Measurements from ENCODE around the gene ABHD16A. TPM values are rescaled to one million over a fixed set of nuclear protein-coding genes. Genes with fewer than 3 reads are reported as not detected.

ABHD16A gene
- total and polyA plus RNA-seq, 2 of the 13 experiments (the other 11 are each of a cell fraction or from before 2014, with no cell fraction given) = 43.5 to 45.4 TPM

GRCh38 chr6:31729979-31730630 lies 27.0 kb upstream of the ABHD16A start (continued):
- TF ChIP-seq ZNF562 (CRISPR knock-in tag; IDR thresholded peaks at IDR 0.05; ENCODE audit: borderline replicate concordance) (no peak), ZBTB3 (CRISPR knock-in tag; IDR thresholded peaks at IDR 0.05; ENCODE audit: borderline replicate concordance, low read depth) (no peak), ZNF549 (CRISPR knock-in tag; IDR thresholded peaks at IDR 0.05) (0 out of 2 replicates have a peak, but pooled peaks have one; percentile 17), JARID2 (CRISPR knock-in tag; IDR thresholded peaks at IDR 0.05; ENCODE audit: insufficient replicate concordance) (no peak), ZNF788 (CRISPR knock-in tag; IDR thresholded peaks at IDR 0.05; ENCODE audit: borderline replicate concordance) (no peak; the same call in 1 of the 2 replicates), MEIS2 (CRISPR knock-in tag; IDR thresholded peaks at IDR 0.05) (0 out of 2 replicates have a peak, but pooled peaks have one; percentile 43), SETDB1 (CRISPR knock-in tag; IDR thresholded peaks at IDR 0.05; ENCODE audit: borderline replicate concordance) (0 out of 2 replicates have a peak, but pooled peaks have one; percentile 42), SP5 (CRISPR knock-in tag; IDR thresholded peaks at IDR 0.05; ENCODE audit: borderline replicate concordance, low read depth) (no peak), ZNF124 (CRISPR knock-in tag; IDR thresholded peaks at IDR 0.05) (no peak), NR2F6 (IDR thresholded peaks at IDR 0.05) (no peak), NR2F6 (CRISPR knock-in tag; IDR thresholded peaks at IDR 0.05) (no peak), TFDP1 (CRISPR knock-in tag; IDR thresholded peaks at IDR 0.05; ENCODE audit: borderline replicate concordance) (no peak), SNAPC4 (CRISPR knock-in tag; IDR thresholded peaks at IDR 0.05) (no peak), ZNF564 (CRISPR knock-in tag; IDR thresholded peaks at IDR 0.05) (peak; percentile 92), ZNF276 (CRISPR knock-in tag; IDR thresholded peaks at IDR 0.05; ENCODE audit: low read depth) (0 out of 2 replicates have a peak, but pooled peaks have one; percentile 38), SNAI1 (CRISPR knock-in tag; IDR thresholded peaks at IDR 0.05; ENCODE audit: borderline replicate concordance) (no peak; the same call in 1 of the 2 replicates), DR1 (CRISPR knock-in tag; IDR thresholded peaks at IDR 0.05) (no peak), SNAPC5 (CRISPR knock-in tag; IDR thresholded peaks at IDR 0.05; ENCODE audit: borderline replicate concordance) (no peak; the same call in 1 of the 2 replicates), ZNF747 (CRISPR knock-in tag; IDR thresholded peaks at IDR 0.05; ENCODE audit: borderline replicate concordance) (peak; percentile 67; the same call in 1 of the 2 replicates), ZNF460 (CRISPR knock-in tag; IDR thresholded peaks at IDR 0.05; ENCODE audit: borderline replicate concordance) (peak; percentile 15; the same call in 1 of the 2 replicates), CENPBD1 (CRISPR knock-in tag; IDR thresholded peaks at IDR 0.05; ENCODE audit: borderline replicate concordance, low read depth) (no peak)
